Vagina (tissue), 2 donors: ENCODE data around the gene SOX18. TPM values are rescaled to one million over a fixed set of nuclear protein-coding genes. Genes with fewer than 3 reads are reported as not detected.
"Not testable (repeated sequence)": the region's sequence is repeated elsewhere in the genome, so short reads cannot be mapped to it uniquely, and the experiment has no call there.

ENCODE experiments used
- DNase-seq, 2 donors: peaks; one replicate each; pipeline ENCODE4 v3.0.0-alpha.2; 2017; ENCODE audit errors: extremely low spot score in 2 of 2
- H3K27ac ChIP-seq: fragments of 200-600 bp; sonication (generic); one replicate; pipeline ENCODE4 v1.5.1; 2019
- H3K27me3 ChIP-seq: fragments of 200-600 bp; sonication (generic); one replicate; pipeline ENCODE4 v1.5.1; 2019
- H3K36me3 ChIP-seq, 2 donors: fragments of 200-600 bp; sonication (generic); one replicate each; pipeline ENCODE4 v1.5.1; 2017 to 2019
- H3K4me1 ChIP-seq: fragments of 200-600 bp; sonication (generic); one replicate; pipeline ENCODE4 v1.5.1; 2019
- H3K4me3 ChIP-seq, 2 donors: fragments of 200-600 bp; sonication (generic); 1 replicate in 1 of 2; 2 replicates in 1 of 2; pipeline ENCODE4 v1.5.1; 2016 to 2019
- H3K9me3 ChIP-seq: fragments of 200-600 bp; sonication (generic); one replicate; pipeline ENCODE4 v1.5.1; 2019
- POLR2A ChIP-seq, 2 donors: fragments of 450-650 bp; IDR thresholded peaks; one replicate each; pipeline ENCODE4 v1.6.1; 2017; ENCODE audit warnings: antibody characterized with exemption in 2 of 2, mild to moderate bottlenecking in 2 of 2, moderate library complexity in 2 of 2
- POLR2AphosphoS5 ChIP-seq, 2 donors: sonication (generic); formaldehyde crosslinking; IDR thresholded peaks; one replicate each; pipeline ENCODE4 v1.9.0; 2017; ENCODE audit warnings: antibody characterized with exemption in 2 of 2, mild to moderate bottlenecking in 2 of 2, low read depth in 1 of 2; ENCODE audit not compliant: insufficient read depth in 1 of 2
- intact Hi-C: fragments of 100-400 bp; cut with DNase I; formaldehyde crosslinking; loops from one replicate; pipeline ENCODE4 v1.15.1; 2023
- total RNA-seq: library from RNA; depleted of rRNA; stranded (reverse); fragments of >200 nt; gene quantifications from one replicate; pipeline ENCODE4 v1.2.3, GENCODE V29; 2016
- TF ChIP-seq, protein P1 (sequence below), 3 experiments: fragments of 450-650 bp in 2 of 3; fragments of 200-600 bp in 1 of 3; sonication (generic) in 1 of 3; IDR thresholded peaks; one replicate each; pipeline ENCODE4 v1.5.1; 2017 to 2019; ENCODE audit warnings: antibody characterized with exemption in 3 of 3, mild to moderate bottlenecking in 2 of 3, moderate library complexity in 2 of 3

Gene SOX18
- total RNA-seq, 1 donor from 2014 or later, result 57.2 TPM

GRCh38 chr20:64093013-64093503 is 43.6 kb upstream of the SOX18 start:
- TF ChIP-seq, protein P1, sequence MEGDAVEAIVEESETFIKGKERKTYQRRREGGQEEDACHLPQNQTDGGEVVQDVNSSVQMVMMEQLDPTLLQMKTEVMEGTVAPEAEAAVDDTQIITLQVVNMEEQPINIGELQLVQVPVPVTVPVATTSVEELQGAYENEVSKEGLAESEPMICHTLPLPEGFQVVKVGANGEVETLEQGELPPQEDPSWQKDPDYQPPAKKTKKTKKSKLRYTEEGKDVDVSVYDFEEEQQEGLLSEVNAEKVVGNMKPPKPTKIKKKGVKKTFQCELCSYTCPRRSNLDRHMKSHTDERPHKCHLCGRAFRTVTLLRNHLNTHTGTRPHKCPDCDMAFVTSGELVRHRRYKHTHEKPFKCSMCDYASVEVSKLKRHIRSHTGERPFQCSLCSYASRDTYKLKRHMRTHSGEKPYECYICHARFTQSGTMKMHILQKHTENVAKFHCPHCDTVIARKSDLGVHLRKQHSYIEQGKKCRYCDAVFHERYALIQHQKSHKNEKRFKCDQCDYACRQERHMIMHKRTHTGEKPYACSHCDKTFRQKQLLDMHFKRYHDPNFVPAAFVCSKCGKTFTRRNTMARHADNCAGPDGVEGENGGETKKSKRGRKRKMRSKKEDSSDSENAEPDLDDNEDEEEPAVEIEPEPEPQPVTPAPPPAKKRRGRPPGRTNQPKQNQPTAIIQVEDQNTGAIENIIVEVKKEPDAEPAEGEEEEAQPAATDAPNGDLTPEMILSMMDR (IDR thresholded peaks at IDR 0.05), result no peak
- TF ChIP-seq POLR2A (IDR thresholded peaks at IDR 0.05), result no peak
- no peak for TF ChIP-seq POLR2AphosphoS5 (IDR thresholded peaks at IDR 0.05; ENCODE audit: insufficient read depth in 1 of 2, low read depth in 1 of 2)
- H3K9me3 ChIP-seq, result no peaks in the 10 kb centered on the region
- H3K4me3 ChIP-seq, result no peak overlapping the region
- H3K36me3 ChIP-seq, result no peaks in the 10 kb centered on the region
- intact Hi-C loops, result no loop called here
- H3K27ac ChIP-seq, result no peak overlapping the region
- no peak for DNase-seq
- H3K27me3 ChIP-seq, result no peaks in the 10 kb centered on the region
- no peaks in the 10 kb centered on the region for H3K4me1 ChIP-seq

DNA sequence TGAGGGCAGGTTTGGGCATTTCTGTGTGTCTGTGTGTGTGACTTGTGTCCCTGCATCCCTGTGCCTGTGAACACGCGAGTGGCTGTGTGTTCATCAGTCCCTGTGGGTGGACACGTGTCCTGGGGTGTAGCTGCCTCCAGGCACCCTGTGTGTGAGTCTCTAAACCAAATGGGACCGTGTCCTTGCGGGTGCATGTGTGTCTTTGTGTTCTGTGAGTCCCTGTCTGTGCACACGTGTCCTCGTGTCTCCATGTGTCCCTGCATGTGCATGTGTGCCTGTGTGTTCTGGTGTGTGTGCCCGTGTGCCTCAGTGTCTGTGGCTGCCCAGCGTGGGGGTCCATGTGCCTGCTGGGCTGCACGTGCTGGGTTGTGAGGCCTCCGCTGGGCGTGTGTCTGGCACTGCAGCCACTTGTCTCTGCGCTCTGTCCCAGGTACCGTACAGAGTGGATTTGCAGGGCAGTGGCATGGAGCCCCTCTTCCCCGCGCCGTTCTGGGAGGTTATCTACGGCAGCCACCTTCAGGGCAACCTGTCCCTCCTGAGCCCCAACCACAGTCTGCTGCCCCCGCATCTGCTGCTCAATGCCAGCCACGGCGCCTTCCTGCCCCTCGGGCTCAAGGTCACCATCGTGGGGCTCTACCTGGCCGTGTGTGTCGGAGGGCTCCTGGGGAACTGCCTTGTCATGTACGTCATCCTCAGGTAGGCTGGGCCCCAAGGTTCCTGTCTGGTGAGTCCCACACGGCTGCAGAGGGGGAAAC is 43.0 kb upstream of the SOX18 start:
- TF ChIP-seq POLR2A (IDR thresholded peaks at IDR 0.05) (no peak), POLR2AphosphoS5 (IDR thresholded peaks at IDR 0.05; ENCODE audit: insufficient read depth in 1 of 2, low read depth in 1 of 2) (no peak)
- TF ChIP-seq, protein P1 (IDR thresholded peaks at IDR 0.05), result no peak
- no peaks in the 10 kb centered on the region for H3K9me3 ChIP-seq

GRCh38 chr20:64091770-64092169 is 42.3 kb upstream of the SOX18 start:
- Histone ChIP-seq H3K27me3 (no peaks in the 10 kb centered on the region), H3K4me3 (no peak overlapping the region), H3K36me3 (no peaks in the 10 kb centered on the region), H3K9me3 (no peaks in the 10 kb centered on the region), H3K27ac (no peak overlapping the region), H3K4me1 (no peaks in the 10 kb centered on the region)
- no peak for DNase-seq
- TF ChIP-seq POLR2AphosphoS5 (IDR thresholded peaks at IDR 0.05; ENCODE audit: insufficient read depth in 1 of 2, low read depth in 1 of 2) (no peak), POLR2A (IDR thresholded peaks at IDR 0.05) (no peak)
- TF ChIP-seq, protein P1 (IDR thresholded peaks at IDR 0.05), result no peak
- intact Hi-C loops, result no loop called here

More for the DNA sequence above, 43.0 kb upstream of the SOX18 start:
- Histone ChIP-seq H3K36me3 (no peaks in the 10 kb centered on the region), H3K4me3 (no peak overlapping the region), H3K27me3 (no peaks in the 10 kb centered on the region), H3K4me1 (no peaks in the 10 kb centered on the region), H3K27ac (no peak overlapping the region)
- DNase-seq, result no peak
- intact Hi-C loops, result no loop called here

GRCh38 chr20:64091340-64091739 is 41.9 kb upstream of the SOX18 start:
- Histone ChIP-seq H3K27ac (no peak overlapping the region), H3K9me3 (no peaks in the 10 kb centered on the region), H3K27me3 (no peaks in the 10 kb centered on the region), H3K4me3 (no peak overlapping the region), H3K36me3 (no peaks in the 10 kb centered on the region), H3K4me1 (no peaks in the 10 kb centered on the region)
- intact Hi-C loops, result no loop called here
- no peak for DNase-seq
- no peak for TF ChIP-seq POLR2A (IDR thresholded peaks at IDR 0.05)
- no peak for TF ChIP-seq POLR2AphosphoS5 (IDR thresholded peaks at IDR 0.05; ENCODE audit: insufficient read depth in 1 of 2, low read depth in 1 of 2)
- TF ChIP-seq, protein P1 (IDR thresholded peaks at IDR 0.05), result no peak

- TF ChIP-seq POLR2A (IDR thresholded peaks at IDR 0.05) (no peak), POLR2AphosphoS5 (IDR thresholded peaks at IDR 0.05; ENCODE audit: insufficient read depth in 1 of 2, low read depth in 1 of 2) (no peak)
- TF ChIP-seq, protein P1 (IDR thresholded peaks at IDR 0.05), result no peak
- no peaks in the 10 kb centered on the region for H3K36me3 ChIP-seq
- no peak for DNase-seq
- no peak overlapping the region for H3K4me3 ChIP-seq
- H3K27me3 ChIP-seq, result no peaks in the 10 kb centered on the region
- no peak overlapping the region for H3K27ac ChIP-seq
- no peaks in the 10 kb centered on the region for H3K4me1 ChIP-seq
- no peaks in the 10 kb centered on the region for H3K9me3 ChIP-seq
- intact Hi-C loops, result no loop called here
Measured at GRCh38 chr20:64090165-64090564, 40.7 kb upstream of the SOX18 start.

DNA sequence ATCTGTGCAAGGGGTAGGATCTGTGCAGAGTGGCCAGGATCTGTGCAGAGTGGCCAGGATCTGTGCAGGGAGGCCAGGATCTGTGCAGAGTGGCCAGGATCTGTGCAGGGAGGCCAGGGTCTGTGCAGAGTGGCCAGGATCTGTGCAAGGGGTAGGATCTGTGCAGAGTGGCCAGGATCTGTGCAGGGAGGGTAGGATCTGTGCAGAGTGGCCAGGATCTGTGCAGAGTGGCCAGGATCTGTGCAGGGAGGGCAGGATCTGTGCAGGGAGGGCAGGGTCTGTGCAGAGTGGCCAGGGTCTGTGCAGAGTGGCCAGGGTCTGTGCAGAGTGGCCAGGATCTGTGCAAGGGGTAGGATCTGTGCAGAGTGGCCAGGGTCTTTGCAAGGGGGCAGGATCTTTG is 39.1 kb upstream of the SOX18 start:
- H3K4me1 ChIP-seq, DNase-seq, H3K36me3 ChIP-seq, H3K4me3 ChIP-seq, H3K27ac ChIP-seq, H3K27me3 ChIP-seq, H3K9me3 ChIP-seq: not testable (repeated sequence)
- intact Hi-C loops, result loop anchor here (5.0 kb wide), 1 partner anchor 1846 kb away; no protein-coding TSS in a partner anchor

GRCh38 chr20:64087226-64087825 is 37.9 kb upstream of the SOX18 start:
- H3K27me3 ChIP-seq, H3K4me3 ChIP-seq: not testable (repeated sequence)

More at GRCh38 chr20:64087226-64087825, 37.9 kb upstream of the SOX18 start:
- intact Hi-C loops, result loop anchor here (5.0 kb wide), 1 partner anchor 1845 kb away; no protein-coding TSS in a partner anchor
- peaks cover 16% of the 10 kb centered on the region for H3K4me1 ChIP-seq
- not testable (repeated sequence) for H3K27ac ChIP-seq, H3K9me3 ChIP-seq, DNase-seq, H3K36me3 ChIP-seq
